IMR-90 (cell line): ENCODE measurements around the gene GRIN1. TPM values are rescaled to one million over a fixed set of nuclear protein-coding genes. Genes with fewer than 3 reads are reported as not detected.

Experiments used
- ATAC-seq: fragments of 200-7000 bp; cut with Tn5 transposase; 2 replicates; pipeline ENCODE4 v1.9.1; 2020; ENCODE audit warnings: low read depth, mild to moderate bottlenecking, moderate library complexity
- BruUV-seq: library from RNA; stranded (reverse); fragments of 400-500 nt; replicated peaks from 2 replicates; lab custom pipeline; 2021; lab: Mats Ljungman, UMichigan
- CTCF ChIA-PET: fragments of 300-600 bp; formaldehyde crosslinking; extraction: SDS; loops from one replicate; lab custom pipeline; 2021; ENCODE audit warnings: antibody characterized with exemption; lab: Yijun Ruan, JAX
- POLR2A ChIA-PET: fragments of 300-600 bp; sonication (Branson Sonifier 250); formaldehyde crosslinking; loops from one replicate; lab custom pipeline; 2022; ENCODE audit warnings: antibody characterized with exemption; ENCODE audit not compliant: unreplicated experiment; lab: Charles Lee
- DNase-seq: peaks from one replicate; pipeline ENCODE4 v3.0.0; 2013
- H2AFZ ChIP-seq: replicated peaks from 2 replicates; pipeline ENCODE3; 2013; ENCODE audit warnings: low read length, mild to moderate bottlenecking; ENCODE audit not compliant: poor library complexity
- H2AK5ac ChIP-seq: 2 replicates; pipeline ENCODE4 v1.6.1; 2013; ENCODE audit warnings: low read depth, low read length, inconsistent platforms
- H2AK9ac ChIP-seq: replicated peaks from 2 replicates; pipeline ENCODE3; 2013; ENCODE audit warnings: mild to moderate bottlenecking, low read depth, low read length, moderate library complexity; ENCODE audit not compliant: poor library complexity
- H2BK120ac ChIP-seq: 2 replicates; pipeline ENCODE4 v1.6.1; 2013; ENCODE audit warnings: low read depth, low read length, inconsistent platforms
- H2BK15ac ChIP-seq: 3 replicates; pipeline ENCODE4 v1.6.1; 2013; ENCODE audit warnings: low read depth, low read length, inconsistent platforms
- H2BK20ac ChIP-seq: 2 replicates; pipeline ENCODE4 v1.6.1; 2013; ENCODE audit warnings: low read depth, mild to moderate bottlenecking, inconsistent platforms, low read length, moderate library complexity
- H2BK5ac ChIP-seq: 2 replicates; pipeline ENCODE4 v1.6.1; 2013; ENCODE audit warnings: mild to moderate bottlenecking, low read depth, low read length, inconsistent platforms; ENCODE audit not compliant: poor library complexity, severe bottlenecking
- H3K14ac ChIP-seq: replicated peaks from 2 replicates; pipeline ENCODE4 v1.6.1; 2013; ENCODE audit warnings: low read depth, low read length, inconsistent platforms
- H3K18ac ChIP-seq: 2 replicates; pipeline ENCODE4 v1.6.1; 2013; ENCODE audit warnings: low read depth, low read length, control low read depth
- H3K23ac ChIP-seq: 2 replicates; pipeline ENCODE4 v1.6.1; 2013; ENCODE audit warnings: low read depth, low read length, inconsistent platforms
- H3K27ac ChIP-seq: 2 replicates; pipeline ENCODE4 v1.5.1; 2013; ENCODE audit warnings: mild to moderate bottlenecking, control low read depth, low read length; ENCODE audit not compliant: insufficient read depth
- H3K27me3 ChIP-seq: 2 replicates; pipeline ENCODE4 v1.6.1; 2013; ENCODE audit warnings: low read length; ENCODE audit not compliant: control insufficient read depth, insufficient read depth
- H3K36me3 ChIP-seq: 2 replicates; pipeline ENCODE4 v1.6.1; 2013; ENCODE audit warnings: low read length, mixed read lengths; ENCODE audit not compliant: control insufficient read depth, insufficient read depth
- H3K4ac ChIP-seq: 2 replicates; pipeline ENCODE4 v1.6.1; 2013; ENCODE audit warnings: low read depth, low read length, inconsistent platforms
- H3K4me1 ChIP-seq: 2 replicates; pipeline ENCODE4 v1.6.1; 2013; ENCODE audit warnings: low read length, mixed read lengths; ENCODE audit not compliant: control insufficient read depth, insufficient read depth
- H3K4me2 ChIP-seq: 2 replicates; pipeline ENCODE4 v1.6.1; 2013; ENCODE audit warnings: low read depth, mild to moderate bottlenecking, control low read depth, low read length, moderate library complexity
- H3K4me3 ChIP-seq: 2 replicates; pipeline ENCODE4 v1.5.1; 2013; ENCODE audit warnings: low read depth, mild to moderate bottlenecking, control low read depth, low read length, moderate library complexity; ENCODE audit not compliant: insufficient read depth
- H3K56ac ChIP-seq: 2 replicates; pipeline ENCODE4 v1.6.1; 2013; ENCODE audit warnings: low read length, inconsistent platforms; ENCODE audit not compliant: insufficient read depth; ENCODE audit errors: extremely low read depth
- H3K79me1 ChIP-seq, 2 experiments: 2 replicates each; pipeline ENCODE4 v1.6.1; 2013; ENCODE audit warnings: low read length in 2 of 2, inconsistent platforms in 1 of 2, low read depth in 1 of 2
- H3K9ac ChIP-seq: 2 replicates; pipeline ENCODE4 v1.6.1; 2013; ENCODE audit warnings: low read depth, low read length, control low read depth
- H3K9me1 ChIP-seq: 2 replicates; pipeline ENCODE4 v1.6.1; 2013; ENCODE audit warnings: low read length, inconsistent platforms; ENCODE audit not compliant: insufficient read depth
- H3K9me3 ChIP-seq: 2 replicates; pipeline ENCODE4 v1.6.1; 2013; ENCODE audit warnings: low read length; ENCODE audit not compliant: control insufficient read depth, insufficient read depth
- H4K20me1 ChIP-seq: 2 replicates; pipeline ENCODE4 v1.6.1; 2013; ENCODE audit warnings: low read length, inconsistent platforms; ENCODE audit not compliant: insufficient read depth
- H4K5ac ChIP-seq: 2 replicates; pipeline ENCODE4 v1.6.1; 2013; ENCODE audit warnings: mild to moderate bottlenecking, low read depth, low read length, control low read depth
- H4K8ac ChIP-seq, 2 experiments: 2 replicates each; pipeline ENCODE4 v1.6.1; 2013; ENCODE audit warnings: low read depth in 2 of 2, low read length in 2 of 2, control low read depth in 1 of 2, inconsistent platforms in 1 of 2
- H4K91ac ChIP-seq: 2 replicates; pipeline ENCODE4 v1.6.1; 2013; ENCODE audit warnings: low read depth, low read length, inconsistent platforms; ENCODE audit not compliant: insufficient read depth
- BHLHE40 ChIP-seq: fragments of 150-350 bp; IDR thresholded peaks from 2 replicates; pipeline ENCODE4 v1.6.1; 2016; ENCODE audit warnings: mild to moderate bottlenecking, low read depth, low read length
- CEBPB ChIP-seq: IDR thresholded peaks from 2 replicates; pipeline ENCODE4 v1.6.1; 2012; ENCODE audit warnings: low read depth, low read length, improper control_type of control experiment
- FOS ChIP-seq: fragments of 150-350 bp; IDR thresholded peaks from 2 replicates; pipeline ENCODE4 v1.6.1; 2016; ENCODE audit warnings: low read depth, low read length
- MAFK ChIP-seq: IDR thresholded peaks from 2 replicates; pipeline ENCODE4 v1.6.1; 2012; ENCODE audit warnings: low read depth, low read length, improper control_type of control experiment
- MAZ ChIP-seq: IDR thresholded peaks from 2 replicates; pipeline ENCODE4 v1.6.1; 2012; ENCODE audit warnings: low read depth, mild to moderate bottlenecking, low read length, improper control_type of control experiment, moderate library complexity, borderline replicate concordance
- MXI1 ChIP-seq: IDR thresholded peaks from 2 replicates; pipeline ENCODE4 v1.6.1; 2012; ENCODE audit warnings: low read depth, mild to moderate bottlenecking, low read length, moderate library complexity, borderline replicate concordance
- NFE2L2 ChIP-seq: fragments of 150-350 bp; IDR thresholded peaks from 2 replicates; pipeline ENCODE4 v1.6.1; 2016; ENCODE audit warnings: low read depth, mild to moderate bottlenecking, low read length
- POLR2A ChIP-seq: IDR thresholded peaks from 2 replicates; pipeline ENCODE4 v1.6.1; 2012; ENCODE audit warnings: mild to moderate bottlenecking, low read depth, low read length
- RAD21 ChIP-seq: IDR thresholded peaks from 2 replicates; pipeline ENCODE4 v1.6.1; 2012; ENCODE audit warnings: low read length, improper control_type of control experiment
- RCOR1 ChIP-seq: IDR thresholded peaks from 2 replicates; pipeline ENCODE4 v1.6.1; 2012; ENCODE audit warnings: mild to moderate bottlenecking, low read length, improper control_type of control experiment; ENCODE audit not compliant: insufficient replicate concordance
- RFX5 ChIP-seq: IDR thresholded peaks from 2 replicates; pipeline ENCODE4 v1.8.0; 2012; ENCODE audit warnings: low read depth, mild to moderate bottlenecking, low read length, moderate library complexity
- SMC3 ChIP-seq: fragments of 150-350 bp; IDR thresholded peaks from 2 replicates; pipeline ENCODE4 v1.6.1; 2016; ENCODE audit warnings: low read depth, mild to moderate bottlenecking, antibody characterized with exemption, low read length, moderate library complexity
- whole genome bisulfite sequencing, 2 experiments: methylation state at CpG; one replicate each; pipeline versions ENCODE4 v1.1.5 to v1.1.7; 2013; ENCODE audit warnings: missing lambda C conversion rate in 2 of 2; ENCODE audit not compliant: insufficient read length in 1 of 2; ENCODE audit errors: extremely low coverage in 2 of 2; 5-methylcytosine and 5-hydroxymethylcytosine counted together
- dilution Hi-C: fragments of 300-500 bp; cut with HindIII; formaldehyde crosslinking; loops from one replicate; pipeline ENCODE4 v1.14.3; 2018; ENCODE audit warnings: low sequenced_read_pairs; ENCODE audit not compliant: unreplicated experiment
- in situ Hi-C: fragments of 300-500 bp; cut with MboI; formaldehyde crosslinking; loops from 3 replicates; pipeline ENCODE4 v1.14.3; 2019; ENCODE audit warnings: low sequenced_read_pairs, inconsistent platforms, mixed read lengths
- intact Hi-C: fragments of 100-400 bp; cut with micrococcal nuclease; formaldehyde crosslinking; loops from 2 replicates; pipeline ENCODE4 v1.10.0; 2022
- polyA plus RNA-seq, 3 experiments: library from polyadenylated mRNA; depleted of rRNA; stranded (reverse); fragments of >200 nt; gene quantifications; 2 replicates each; pipeline ENCODE4 v1.2.3, GENCODE V29; 2012; ENCODE audit warnings: low replicate concordance in 1 of 3
- total RNA-seq: library from RNA; depleted of rRNA; stranded (reverse); fragments of >200 nt; gene quantifications from 2 replicates; pipeline ENCODE4 v1.2.3, GENCODE V29; 2012
- TF ChIP-seq, protein P1 (sequence below): fragments of 150-350 bp; IDR thresholded peaks from 2 replicates; pipeline ENCODE4 v1.6.1; 2017; ENCODE audit warnings: mild to moderate bottlenecking, antibody characterized with exemption, low read length, low read depth
- TF ChIP-seq, protein P2 (sequence below): fragments of 150-350 bp; IDR thresholded peaks from 2 replicates; pipeline ENCODE4 v1.6.1; 2016; ENCODE audit warnings: low read depth, mild to moderate bottlenecking, low read length, moderate library complexity, borderline replicate concordance
- TF ChIP-seq, protein P3 (sequence below): conservative IDR thresholded peaks from 2 replicates; pipeline ENCODE4 v1.5.1; 2012; ENCODE audit warnings: mild to moderate bottlenecking, low read depth, low read length, improper control_type of control experiment

The GRIN1 gene
- total and polyA plus RNA-seq, 2 of the 4 experiments (the other 2 are of a cell fraction), result 0.09 TPM; not detected in 1

DNA sequence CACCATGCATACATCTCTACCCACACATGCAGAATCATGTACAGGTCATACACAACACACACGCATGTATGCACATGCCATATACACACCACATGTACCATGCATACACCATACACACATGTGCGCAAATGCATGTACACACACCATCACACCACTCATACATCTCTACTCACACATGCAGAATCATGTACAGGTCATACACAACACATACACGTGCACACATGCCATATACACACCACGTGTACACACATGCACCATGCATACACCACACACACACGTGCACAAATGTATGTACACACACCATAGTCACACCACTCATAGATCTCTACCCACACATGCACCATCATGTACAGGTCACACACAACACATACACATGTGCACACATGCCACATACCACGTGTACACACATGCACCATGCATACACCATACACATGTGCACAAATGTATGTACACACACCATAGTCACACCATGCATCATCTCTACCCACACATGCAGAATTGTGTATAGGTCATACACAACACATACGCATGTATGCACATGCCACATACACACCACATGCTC lies 14.0 kb downstream of the GRIN1 start:
- Histone ChIP-seq H4K20me1 (0 out of 2 replicates have a peak, but pooled peaks cover 5% of the 10 kb centered on the region), H2BK120ac (no peak overlapping the region), H3K4me1 (peaks cover 2% of the 10 kb centered on the region; the same call in 1 of the 2 replicates), H3K4me2 (no peak overlapping the region), H2BK15ac (no peak overlapping the region), H3K27me3 (peaks cover 26% of the 10 kb centered on the region), H2AFZ (no peak overlapping the region), H2AK5ac (no peak overlapping the region), H3K18ac (no peak overlapping the region), H3K9me1 (peaks cover 8% of the 10 kb centered on the region), H3K27ac (no peak overlapping the region), H3K79me1 (no peaks in the 10 kb centered on the region), H4K91ac (no peak overlapping the region), H2BK20ac (no peak overlapping the region), H3K4me3 (no peak overlapping the region), H4K8ac (no peak overlapping the region), H3K9me3 (no peaks in the 10 kb centered on the region), H2AK9ac (no peak overlapping the region), H3K14ac (no peak overlapping the region), H2BK5ac (no peak overlapping the region), H4K5ac (no peak overlapping the region), H3K36me3 (no peaks in the 10 kb centered on the region), H3K9ac (no peak overlapping the region), H3K4ac (no peak overlapping the region), H3K23ac (no peak overlapping the region), H3K56ac (no peak overlapping the region)
- DNase-seq (no peak), ATAC-seq (no peak)
- dilution Hi-C loops, result no loop called here
- ChIA-PET POLR2A (no interaction called here), CTCF (no interaction called here)
- no peak for TF ChIP-seq MAFK
- no peak for TF ChIP-seq RFX5
- TF ChIP-seq FOS, result no peak
- TF ChIP-seq NFE2L2, result no peak
- no peak for TF ChIP-seq BHLHE40
- TF ChIP-seq, protein P1, sequence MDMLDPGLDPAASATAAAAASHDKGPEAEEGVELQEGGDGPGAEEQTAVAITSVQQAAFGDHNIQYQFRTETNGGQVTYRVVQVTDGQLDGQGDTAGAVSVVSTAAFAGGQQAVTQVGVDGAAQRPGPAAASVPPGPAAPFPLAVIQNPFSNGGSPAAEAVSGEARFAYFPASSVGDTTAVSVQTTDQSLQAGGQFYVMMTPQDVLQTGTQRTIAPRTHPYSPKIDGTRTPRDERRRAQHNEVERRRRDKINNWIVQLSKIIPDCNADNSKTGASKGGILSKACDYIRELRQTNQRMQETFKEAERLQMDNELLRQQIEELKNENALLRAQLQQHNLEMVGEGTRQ, result no peak
- TF ChIP-seq RAD21, result no peak
- TF ChIP-seq MXI1, result no peak
- TF ChIP-seq, protein P2, sequence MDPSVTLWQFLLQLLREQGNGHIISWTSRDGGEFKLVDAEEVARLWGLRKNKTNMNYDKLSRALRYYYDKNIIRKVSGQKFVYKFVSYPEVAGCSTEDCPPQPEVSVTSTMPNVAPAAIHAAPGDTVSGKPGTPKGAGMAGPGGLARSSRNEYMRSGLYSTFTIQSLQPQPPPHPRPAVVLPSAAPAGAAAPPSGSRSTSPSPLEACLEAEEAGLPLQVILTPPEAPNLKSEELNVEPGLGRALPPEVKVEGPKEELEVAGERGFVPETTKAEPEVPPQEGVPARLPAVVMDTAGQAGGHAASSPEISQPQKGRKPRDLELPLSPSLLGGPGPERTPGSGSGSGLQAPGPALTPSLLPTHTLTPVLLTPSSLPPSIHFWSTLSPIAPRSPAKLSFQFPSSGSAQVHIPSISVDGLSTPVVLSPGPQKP, result no peak
- TF ChIP-seq CEBPB, result no peak
- no peak for TF ChIP-seq RCOR1
- TF ChIP-seq, protein P3, sequence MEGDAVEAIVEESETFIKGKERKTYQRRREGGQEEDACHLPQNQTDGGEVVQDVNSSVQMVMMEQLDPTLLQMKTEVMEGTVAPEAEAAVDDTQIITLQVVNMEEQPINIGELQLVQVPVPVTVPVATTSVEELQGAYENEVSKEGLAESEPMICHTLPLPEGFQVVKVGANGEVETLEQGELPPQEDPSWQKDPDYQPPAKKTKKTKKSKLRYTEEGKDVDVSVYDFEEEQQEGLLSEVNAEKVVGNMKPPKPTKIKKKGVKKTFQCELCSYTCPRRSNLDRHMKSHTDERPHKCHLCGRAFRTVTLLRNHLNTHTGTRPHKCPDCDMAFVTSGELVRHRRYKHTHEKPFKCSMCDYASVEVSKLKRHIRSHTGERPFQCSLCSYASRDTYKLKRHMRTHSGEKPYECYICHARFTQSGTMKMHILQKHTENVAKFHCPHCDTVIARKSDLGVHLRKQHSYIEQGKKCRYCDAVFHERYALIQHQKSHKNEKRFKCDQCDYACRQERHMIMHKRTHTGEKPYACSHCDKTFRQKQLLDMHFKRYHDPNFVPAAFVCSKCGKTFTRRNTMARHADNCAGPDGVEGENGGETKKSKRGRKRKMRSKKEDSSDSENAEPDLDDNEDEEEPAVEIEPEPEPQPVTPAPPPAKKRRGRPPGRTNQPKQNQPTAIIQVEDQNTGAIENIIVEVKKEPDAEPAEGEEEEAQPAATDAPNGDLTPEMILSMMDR, result no peak
- no peak for TF ChIP-seq POLR2A
- no peak for TF ChIP-seq SMC3
- TF ChIP-seq MAZ, result no peak
- intact Hi-C loops, result no loop called here
- 85% methylated on average over 7 of the region's 7 CpGs; no CpG with 5 or more reads in 1 of the 2 experiments for WGBS, 2 experiments
- in situ Hi-C loops, result no loop called here
- BruUV-seq, result no TSS peak
